ENCODE data around the gene FAM117B. TPM values are rescaled to one million over a fixed set of nuclear protein-coding genes. Genes with fewer than 3 reads are reported as not detected.
"Not testable (repeated sequence)": the region's sequence is repeated elsewhere in the genome, so short reads cannot be mapped to it uniquely, and the experiment has no call there.

The FAM117B gene
- total RNA-seq, 1 donor from 2014 or later, result 2.7 TPM

GRCh38 chr2:202763916-202764315 lies 129.1 kb downstream of the FAM117B start:
- DNase-seq, result no peak

- no peak for DNase-seq
Observed at GRCh38 chr2:202764991-202765390, 130.2 kb downstream of the FAM117B start.

- DNase-seq, result no peak
Observed at GRCh38 chr2:202765436-202765835, 130.7 kb downstream of the FAM117B start.

- no peak for DNase-seq
Observed at GRCh38 chr2:202768273-202768672, 133.5 kb downstream of the FAM117B start.

- DNase-seq, result no peak
Observed at GRCh38 chr2:202769201-202769600, 134.4 kb downstream of the FAM117B start.

GRCh38 chr2:202771336-202771735 lies 136.6 kb downstream of the FAM117B start:
- DNase-seq, result no peak

GRCh38 chr2:202771741-202772460 lies 137.1 kb downstream of the FAM117B start:
- no peak for DNase-seq

- DNase-seq, result no peak
Observed at GRCh38 chr2:202773301-202773973, 138.7 kb downstream of the FAM117B start.

- DNase-seq, result no peak
Observed at GRCh38 chr2:202774104-202774503, 139.3 kb downstream of the FAM117B start.

- no peak for DNase-seq
Observed at GRCh38 chr2:202778217-202778616, 143.4 kb downstream of the FAM117B start.

GRCh38 chr2:202780514-202781021 lies 145.8 kb downstream of the FAM117B start:
- peak; percentile 30 for DNase-seq

GRCh38 chr2:202782940-202783558 lies 148.3 kb downstream of the FAM117B start:
- DNase-seq, result no peak

GRCh38 chr2:202786842-202787241 lies 152.1 kb downstream of the FAM117B start:
- DNase-seq, result no peak

- no peak for DNase-seq
Observed at GRCh38 chr2:202790676-202791075, 155.9 kb downstream of the FAM117B start.

GRCh38 chr2:202797944-202798343 lies 163.2 kb downstream of the FAM117B start:
- DNase-seq, result no peak

GRCh38 chr2:202805911-202806310 lies 171.1 kb downstream of the FAM117B start:
- DNase-seq, result not testable (repeated sequence)

GRCh38 chr2:202807431-202808138 lies 172.8 kb downstream of the FAM117B start:
- peak; percentile 82 for DNase-seq

GRCh38 chr2:202808754-202809153 lies 174.0 kb downstream of the FAM117B start:
- DNase-seq, result no peak

GRCh38 chr2:202813387-202813786 lies 178.6 kb downstream of the FAM117B start:
- DNase-seq, result no peak

GRCh38 chr2:202814226-202814625 lies 179.5 kb downstream of the FAM117B start:
- no peak for DNase-seq

GRCh38 chr2:202815548-202816360 lies 181.0 kb downstream of the FAM117B start:
- DNase-seq, result no peak

- DNase-seq, result no peak
Observed at GRCh38 chr2:202817771-202818170, 183.0 kb downstream of the FAM117B start.
